C4-2B (cell line): ENCODE results near the gene CATSPERB.

Source experiments
- CTCF ChIP-seq: fragments of 450-650 bp; conservative IDR thresholded peaks from 2 replicates; pipeline ENCODE4 v1.5.1; 2017; ENCODE audit warnings: mild to moderate bottlenecking
- ZFX ChIP-seq: fragments of 450-650 bp; IDR thresholded peaks from 2 replicates; pipeline ENCODE4 v1.6.1; 2017

- no peak for TF ChIP-seq CTCF
- no peak for TF ChIP-seq ZFX
These were observed 21.1 kb upstream of the CATSPERB start for GRCh38 chr14:91752961-91753360.
